GM21390 (cell line): ENCODE results near the gene VPS35L.

Experiments
- ATAC-seq: cut with Tn5 transposase; IDR thresholded peaks from one replicate; pipeline ENCODE4 v1.9.1; 2021; ENCODE audit not compliant: unreplicated experiment

Gene VPS35L

DNA sequence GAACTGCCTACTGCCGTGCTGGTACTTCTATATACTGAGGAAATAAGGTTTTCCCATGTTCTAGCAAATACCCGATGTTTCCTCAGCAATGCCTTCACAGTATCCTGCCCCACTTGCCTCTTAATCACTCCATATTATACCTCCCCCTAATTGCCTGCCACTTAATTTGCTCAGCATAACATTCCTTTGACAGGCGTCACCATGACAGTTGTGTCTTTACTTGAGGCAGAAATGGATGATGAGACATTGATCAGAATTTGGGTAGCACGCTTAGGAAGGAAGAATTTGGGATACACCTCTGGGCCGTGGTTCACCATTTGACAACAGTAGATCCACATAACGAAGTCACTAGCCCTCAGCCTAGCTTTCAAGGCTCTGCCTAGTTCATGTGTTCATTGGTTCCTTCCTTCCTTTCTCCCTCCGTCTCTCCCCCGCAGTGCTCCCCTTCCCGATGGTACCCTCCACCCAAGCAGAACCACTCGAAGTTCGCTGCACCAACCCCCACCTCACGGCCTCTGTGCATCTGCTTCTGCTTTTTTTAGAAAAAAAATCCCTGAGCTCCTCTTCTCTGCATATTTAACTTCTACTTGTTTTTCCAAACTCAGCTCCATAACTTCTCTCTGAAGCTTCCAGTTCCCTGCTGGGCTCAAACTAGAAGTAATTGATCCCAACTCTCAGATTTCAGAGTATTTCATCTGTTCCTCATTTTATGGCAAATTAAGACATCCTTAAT, 182.0 kb downstream of the VPS35L start:
- no peak for ATAC-seq

DNA sequence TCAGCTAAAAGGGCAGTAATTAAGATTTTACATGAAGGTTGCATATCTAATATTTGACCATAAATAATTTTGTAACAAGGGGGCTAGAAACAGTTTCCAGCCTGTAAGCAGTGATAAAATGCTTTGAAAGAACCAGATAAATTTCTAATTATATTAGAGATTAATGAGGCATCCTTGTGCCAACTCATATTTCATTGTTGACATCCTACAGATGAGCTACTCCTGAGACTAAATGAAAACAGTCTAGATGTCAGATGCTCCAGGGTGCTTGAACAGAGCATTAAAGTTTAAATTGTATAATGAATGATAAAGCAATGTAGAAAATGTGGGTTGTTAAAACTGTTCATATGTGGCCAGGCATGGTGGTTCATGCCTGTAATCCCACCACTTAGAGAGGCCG, 185.9 kb downstream of the VPS35L start:
- ATAC-seq: no peak

DNA sequence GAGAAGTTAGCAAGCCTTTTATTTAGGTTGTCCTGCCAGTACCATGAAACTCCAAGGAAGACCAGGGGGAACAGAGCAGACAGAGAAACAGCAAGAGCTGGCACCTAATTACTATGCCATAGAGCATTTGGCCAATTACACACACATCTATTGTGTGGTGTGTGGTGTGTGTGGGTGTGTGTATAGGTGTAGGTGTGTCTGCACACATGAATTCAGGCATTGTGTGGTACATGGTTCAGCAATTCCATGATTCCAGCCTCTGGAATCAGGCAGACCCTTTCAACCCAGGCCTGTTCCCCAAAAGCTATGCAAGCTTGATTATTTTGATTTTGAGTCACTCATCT, 188.3 kb downstream of the VPS35L start:
- ATAC-seq: no peak

DNA sequence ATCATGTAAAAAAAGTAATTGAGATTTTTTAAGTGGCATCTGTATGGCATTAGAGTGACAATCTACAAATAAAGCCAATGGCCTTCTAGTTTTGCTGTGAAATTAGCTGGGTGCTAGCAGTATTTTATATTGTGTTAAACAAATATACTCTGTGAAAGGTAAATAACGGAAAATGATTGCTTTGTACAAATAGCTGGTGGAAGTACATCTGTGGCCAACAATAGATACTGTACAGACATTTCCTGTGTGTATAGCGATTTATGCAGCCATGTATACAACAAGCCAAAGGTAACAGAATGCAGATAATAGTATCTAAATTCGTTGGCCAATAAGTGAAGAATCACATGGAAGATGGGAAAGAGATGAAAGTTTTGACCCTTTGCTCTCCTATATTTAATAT, 189.2 kb downstream of the VPS35L start:
- ATAC-seq: no peak

DNA sequence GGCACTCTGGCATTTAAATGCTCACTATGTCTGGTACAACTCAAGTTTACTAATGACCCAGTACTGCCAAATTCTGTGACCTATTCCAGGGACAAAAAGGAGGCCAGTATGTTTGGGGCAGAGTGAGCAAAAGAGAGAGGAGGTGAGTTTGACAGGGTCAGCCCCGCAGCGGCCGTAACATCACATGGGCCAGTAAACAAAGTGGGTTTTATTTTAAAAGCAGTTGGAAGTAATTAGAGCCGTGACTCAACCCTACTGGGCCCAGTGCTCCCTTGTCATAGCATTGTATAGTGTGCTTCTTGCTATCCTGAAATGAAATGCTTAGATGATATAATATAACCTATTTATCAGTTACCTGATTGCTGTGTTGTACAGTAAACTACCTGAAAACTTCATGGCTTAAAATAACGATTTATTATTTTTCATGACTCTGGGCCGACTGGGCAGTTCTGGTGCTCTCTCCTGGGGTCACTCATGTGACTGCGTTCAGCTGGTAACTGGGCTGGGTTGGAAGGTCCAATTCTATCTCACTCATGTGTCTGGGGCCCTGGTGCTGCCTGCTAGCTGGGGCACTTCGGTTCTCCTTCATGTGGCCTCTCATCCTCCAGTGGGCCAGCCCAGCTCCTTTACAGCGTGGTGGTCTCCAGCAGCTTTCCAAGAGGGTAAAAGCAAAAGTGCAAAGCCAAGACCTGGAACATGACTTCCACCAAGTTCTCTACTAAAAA, 189.9 kb downstream of the VPS35L start:
- no peak for ATAC-seq

DNA sequence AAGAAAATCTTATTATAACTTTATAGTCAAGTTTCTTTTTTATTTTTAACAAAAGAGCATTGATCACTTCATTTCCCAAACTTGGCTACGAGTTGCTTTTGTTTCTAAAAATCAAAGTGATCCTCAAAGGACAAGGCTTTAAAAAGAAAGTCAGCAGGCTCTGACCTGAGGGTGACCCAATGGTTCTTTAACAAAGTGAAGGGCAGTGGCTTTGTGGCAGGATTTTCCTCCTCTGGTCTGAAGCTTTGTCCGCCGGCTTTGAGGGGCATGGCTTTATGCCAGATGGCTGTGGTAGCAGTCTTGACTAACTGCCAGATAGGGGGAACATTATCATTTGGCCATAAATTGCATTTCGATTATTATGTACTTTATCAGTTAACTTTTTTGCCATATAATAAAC, 191.1 kb downstream of the VPS35L start:
- no peak for ATAC-seq

DNA sequence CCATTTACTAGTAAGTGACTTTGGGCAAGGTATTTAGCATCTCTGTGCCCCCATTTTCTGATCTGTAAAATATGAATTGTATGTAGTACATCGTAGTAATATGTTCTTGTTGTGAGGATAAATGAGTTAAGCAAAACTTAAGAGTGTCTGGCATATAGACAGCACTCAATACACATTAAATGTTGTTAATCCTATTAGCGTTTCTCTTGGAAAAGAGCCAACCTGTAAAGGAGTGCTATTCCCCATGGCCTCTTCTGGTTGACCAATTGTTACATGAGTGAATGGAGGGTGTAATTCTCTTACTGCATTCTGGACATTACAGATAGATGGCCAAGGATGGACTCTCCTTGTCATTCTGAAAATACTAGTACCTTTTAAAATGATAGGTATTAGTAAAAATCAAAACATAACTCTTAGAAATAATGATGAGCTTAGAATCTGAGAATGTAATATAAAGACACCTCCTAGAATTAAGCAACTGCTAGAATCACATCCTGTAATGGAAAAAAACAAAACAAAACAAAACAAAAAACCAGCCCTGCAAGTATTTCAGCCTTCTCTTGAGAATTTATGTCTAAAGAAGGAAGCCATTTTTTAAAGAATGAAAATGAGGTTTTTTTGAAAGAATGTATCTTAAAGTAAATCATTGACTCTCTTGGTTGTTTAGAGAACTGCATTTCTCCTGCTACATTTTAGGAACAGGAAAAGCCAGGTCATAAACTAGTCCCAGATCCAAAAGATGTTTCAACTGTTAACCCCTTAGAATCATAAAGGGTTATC, 193.1 kb downstream of the VPS35L start:
- no peak for ATAC-seq

DNA sequence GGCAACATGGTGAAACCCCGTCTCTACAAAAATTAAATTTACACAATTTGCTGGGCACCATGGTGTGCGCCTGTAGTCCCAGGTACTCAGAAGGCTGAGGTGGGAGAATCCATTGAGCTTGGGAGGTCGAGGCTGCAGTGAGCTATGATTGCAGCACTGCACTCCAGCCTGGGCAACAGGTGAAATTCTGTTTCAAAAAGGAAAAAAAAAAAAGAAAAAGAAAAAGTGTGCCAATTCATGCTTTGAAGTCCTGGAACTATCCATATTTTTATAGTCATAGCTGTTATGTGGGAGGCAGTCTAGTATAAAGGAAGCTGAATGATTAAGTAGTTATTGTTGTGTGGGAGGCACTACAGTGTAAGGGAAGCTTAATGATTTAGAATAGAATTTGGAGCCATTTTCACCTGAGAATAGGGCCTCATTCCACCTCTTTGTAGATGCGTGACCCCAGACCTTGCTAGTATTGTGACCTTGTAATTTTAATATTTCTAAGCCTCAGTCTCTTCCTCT, 194.1 kb downstream of the VPS35L start:
- no peak for ATAC-seq
